Ovary (tissue), 3 donors: ENCODE data around the gene MAP3K9.

Experiments
- EP300 ChIP-seq: sonication (generic); formaldehyde crosslinking; IDR thresholded peaks from one replicate; pipeline ENCODE4 v1.6.1; 2017; ENCODE audit warnings: antibody characterized with exemption
- POLR2A ChIP-seq: fragments of 450-650 bp; IDR thresholded peaks from one replicate; pipeline ENCODE4 v1.6.1; 2017; ENCODE audit warnings: antibody characterized with exemption, mild to moderate bottlenecking, moderate library complexity
- TF ChIP-seq, protein P1 (sequence below), 3 donors: fragments of 450-650 bp in 2 of 3; fragments of 200-600 bp in 1 of 3; IDR thresholded peaks; one replicate each; pipeline versions ENCODE4 v1.5.1 to v1.8.0; 2016 to 2022; ENCODE audit warnings: antibody characterized with exemption in 3 of 3, mild to moderate bottlenecking in 1 of 3
- donor health status: DM: no; HTN: no; CAD: no.

DNA sequence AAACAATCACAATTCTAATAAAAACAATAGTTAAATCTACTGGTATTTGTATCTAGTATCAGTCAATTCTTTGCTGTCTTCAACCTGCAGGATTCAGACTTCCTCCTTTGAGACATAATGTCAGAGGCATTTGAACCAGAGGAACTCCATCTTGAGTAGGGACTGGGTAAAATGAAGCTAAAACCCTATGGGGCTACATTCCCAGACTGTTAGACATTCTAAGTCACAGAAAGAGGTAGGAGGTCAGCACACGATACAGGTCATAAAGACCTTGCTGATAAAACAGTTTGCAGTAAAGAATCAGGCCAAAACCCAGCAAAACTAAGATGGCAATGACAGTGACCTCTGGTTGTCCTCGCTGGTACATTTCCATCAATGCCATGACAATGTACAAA lies 48.2 kb upstream of the MAP3K9 start:
- TF ChIP-seq, protein P1, sequence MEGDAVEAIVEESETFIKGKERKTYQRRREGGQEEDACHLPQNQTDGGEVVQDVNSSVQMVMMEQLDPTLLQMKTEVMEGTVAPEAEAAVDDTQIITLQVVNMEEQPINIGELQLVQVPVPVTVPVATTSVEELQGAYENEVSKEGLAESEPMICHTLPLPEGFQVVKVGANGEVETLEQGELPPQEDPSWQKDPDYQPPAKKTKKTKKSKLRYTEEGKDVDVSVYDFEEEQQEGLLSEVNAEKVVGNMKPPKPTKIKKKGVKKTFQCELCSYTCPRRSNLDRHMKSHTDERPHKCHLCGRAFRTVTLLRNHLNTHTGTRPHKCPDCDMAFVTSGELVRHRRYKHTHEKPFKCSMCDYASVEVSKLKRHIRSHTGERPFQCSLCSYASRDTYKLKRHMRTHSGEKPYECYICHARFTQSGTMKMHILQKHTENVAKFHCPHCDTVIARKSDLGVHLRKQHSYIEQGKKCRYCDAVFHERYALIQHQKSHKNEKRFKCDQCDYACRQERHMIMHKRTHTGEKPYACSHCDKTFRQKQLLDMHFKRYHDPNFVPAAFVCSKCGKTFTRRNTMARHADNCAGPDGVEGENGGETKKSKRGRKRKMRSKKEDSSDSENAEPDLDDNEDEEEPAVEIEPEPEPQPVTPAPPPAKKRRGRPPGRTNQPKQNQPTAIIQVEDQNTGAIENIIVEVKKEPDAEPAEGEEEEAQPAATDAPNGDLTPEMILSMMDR (IDR thresholded peaks at IDR 0.05): no peak
- no peak for TF ChIP-seq POLR2A
- no peak for TF ChIP-seq EP300
